HepG2 (cell line): Measurements from ENCODE around the gene LMTK2. TPM values are rescaled to one million over a fixed set of nuclear protein-coding genes. Genes with fewer than 3 reads are reported as not detected.

Source experiments
- ATAC-seq: fragments of 200-7000 bp; cut with Tn5 transposase; 3 replicates; pipeline ENCODE4 v1.9.1; 2020; ENCODE audit warnings: mild to moderate bottlenecking, moderate library complexity
- BruUV-seq: library from RNA; stranded (reverse); fragments of 400-500 nt; replicated peaks from 2 replicates; lab custom pipeline; 2021; lab: Mats Ljungman, UMichigan
- CTCF ChIA-PET: fragments of 300-600 bp; formaldehyde crosslinking; extraction: SDS; loops from one replicate; lab custom pipeline; 2021; ENCODE audit warnings: low total read pairs, inconsistent platforms, low intra/inter-chr PET ratio; lab: Yijun Ruan, JAX
- POLR2A ChIA-PET: fragments of 350-600 bp; sonication (Branson Sonifier 250); formaldehyde crosslinking; loops from one replicate; lab custom pipeline; 2020; ENCODE audit warnings: antibody characterized with exemption, inconsistent platforms; lab: Yijun Ruan, JAX
- DNase-seq: peaks from one replicate; pipeline ENCODE4 v3.0.0-alpha.2; 2015; ENCODE audit warnings: low spot score
- FAIRE-seq: peaks from 3 replicates; lab custom pipeline; 2011; peaks lifted over from hg19 to GRCh38; lab: Jason Lieb, UNC
- H2AFZ ChIP-seq: one replicate; pipeline ENCODE4 v1.6.1; 2011; ENCODE audit warnings: low read length, inconsistent platforms
- H3K27ac ChIP-seq: fragments of 300-600 bp; 3 replicates; pipeline ENCODE4 v1.8.0; 2011; ENCODE audit warnings: mixed run types, mild to moderate bottlenecking, mixed read lengths, low read length, inconsistent platforms; ENCODE audit not compliant: insufficient read depth; ENCODE audit errors: extremely low read length
- H3K27me3 ChIP-seq, 2 experiments: fragments of 200-600 bp in 1 of 2; 2 replicates in 1 of 2; 3 replicates in 1 of 2; pipeline versions ENCODE4 v1.6.0 to v1.8.0; 2011; ENCODE audit warnings: low read length in 2 of 2, mild to moderate bottlenecking in 2 of 2, moderate library complexity in 2 of 2, inconsistent platforms in 1 of 2; ENCODE audit not compliant: insufficient read depth in 2 of 2, control insufficient read depth in 1 of 2
- H3K36me3 ChIP-seq, 2 experiments: fragments of 200-600 bp in 1 of 2; replicated peaks in 1 of 2; 2 replicates in 1 of 2; 3 replicates in 1 of 2; pipeline versions ENCODE4 v1.5.1 to v1.8.0; 2011; ENCODE audit warnings: low read length in 2 of 2, inconsistent platforms in 1 of 2; ENCODE audit not compliant: insufficient read depth in 2 of 2, control insufficient read depth in 1 of 2
- H3K4me1 ChIP-seq: 2 replicates; pipeline ENCODE4 v1.5.1; 2012; ENCODE audit warnings: low read length, inconsistent platforms; ENCODE audit not compliant: insufficient read depth
- H3K4me2 ChIP-seq: 2 replicates; pipeline ENCODE4 v1.6.0; 2011; ENCODE audit warnings: low read depth, low read length, inconsistent platforms
- H3K4me3 ChIP-seq, 3 experiments: fragments of 200-600 bp in 1 of 3; sonication (generic), shearing (Covaris generic) in 1 of 3; replicated peaks in 1 of 3; 2 replicates each; pipeline ENCODE4 v1.5.1; 2011 to 2016; ENCODE audit warnings: low read length in 3 of 3, inconsistent platforms in 2 of 3, low read depth in 2 of 3, mild to moderate bottlenecking in 2 of 3, control low read depth in 1 of 3, mixed read lengths in 1 of 3; ENCODE audit not compliant: insufficient read depth in 1 of 3
- H3K79me2 ChIP-seq: one replicate; pipeline ENCODE4 v1.6.1; 2011; ENCODE audit warnings: low read length, inconsistent platforms; ENCODE audit not compliant: insufficient read depth
- H3K9ac ChIP-seq: 2 replicates; pipeline ENCODE4 v1.6.0; 2011; ENCODE audit warnings: mild to moderate bottlenecking, low read depth, low read length, inconsistent platforms; ENCODE audit not compliant: insufficient read depth
- H3K9me3 ChIP-seq: 2 replicates; pipeline ENCODE4 v1.5.1; 2012; ENCODE audit warnings: mild to moderate bottlenecking, low read length
- H4K20me1 ChIP-seq: 2 replicates; pipeline ENCODE4 v1.6.0; 2011; ENCODE audit warnings: inconsistent platforms, mild to moderate bottlenecking, low read length, moderate library complexity; ENCODE audit not compliant: insufficient read depth
- CHD4 ChIP-seq: fragments of 200-600 bp; sonication (generic); IDR thresholded peaks from 2 replicates; pipeline ENCODE4 v1.7.0; 2017; ENCODE audit warnings: mild to moderate bottlenecking, low read length, borderline replicate concordance
- KLF9 ChIP-seq: IDR thresholded peaks from 2 replicates; pipeline ENCODE4 v1.6.1; 2016; ENCODE audit warnings: low read depth
- NFKB2 ChIP-seq: sonication (generic); formaldehyde crosslinking; IDR thresholded peaks from 2 replicates; pipeline ENCODE4 v1.4.0; 2020; ENCODE audit warnings: missing genetic modification reagents, borderline replicate concordance
- PHF21A ChIP-seq: sonication (generic); formaldehyde crosslinking; IDR thresholded peaks from 2 replicates; pipeline ENCODE4 v1.5.0; 2020; ENCODE audit warnings: mild to moderate bottlenecking, missing genetic modification reagents
- SRSF9 ChIP-seq: fragments of 200-400 bp; formaldehyde crosslinking; IDR thresholded peaks from 2 replicates; pipeline ENCODE4 v1.6.1; 2018; ENCODE audit warnings: borderline replicate concordance, mild to moderate bottlenecking, low read depth, low read length; ENCODE audit not compliant: insufficient read depth, poor library complexity, severe bottlenecking
- ZNF296 ChIP-seq: sonication (generic); formaldehyde crosslinking; conservative IDR thresholded peaks from 2 replicates; pipeline ENCODE4 v1.5.0; 2020; ENCODE audit warnings: mild to moderate bottlenecking, missing genetic modification reagents
- WGBS: methylation state at CpG from one replicate; pipeline ENCODE4 v1.1.6; 2017; ENCODE audit warnings: low lambda C conversion rate; 5-methylcytosine and 5-hydroxymethylcytosine counted together
- in situ Hi-C: cut with HindIII; loops from 2 replicates; pipeline ENCODE4 v1.10.0; 2017; ENCODE audit warnings: low pct_unique_long_range_greater_than_20kb; ENCODE audit not compliant: extremely low pct_ligation_motif_present
- intact Hi-C: fragments of 100-400 bp; cut with micrococcal nuclease; formaldehyde crosslinking; loops from one replicate; pipeline ENCODE4 v1.10.0; 2022; ENCODE audit not compliant: unreplicated experiment
- polyA plus RNA-seq, 8 experiments: library from polyadenylated mRNA; depleted of rRNA in 3 of 8; stranded (reverse) in 7 of 8; unstranded in 1 of 8; fragments of >200 nt; fragmentation: Illumina TruSeq in 4 of 8; extraction: Trizol in 4 of 8; gene quantifications; 2 replicates each; pipeline versions ENCODE4 v1.2.1 to v1.2.3, GENCODE V29; 2011 to 2016; ENCODE audit warnings: low read depth in 4 of 8, missing spikeins in 1 of 8, mixed read lengths in 1 of 8; ENCODE audit not compliant: insufficient read depth in 1 of 8
- total RNA-seq, 5 experiments: library from RNA; depleted of rRNA; stranded (reverse); fragments of >200 nt; fragmentation: Illumina TruSeq; extraction: Trizol; gene quantifications; 2 replicates each; pipeline ENCODE4 v1.2.3, GENCODE V29; 2016; ENCODE audit warnings: low read depth in 1 of 5
- TF ChIP-seq, protein P1 (sequence below): sonication (generic); formaldehyde crosslinking; IDR thresholded peaks from 2 replicates; pipeline ENCODE4 v1.8.0; 2022; ENCODE audit warnings: mild to moderate bottlenecking, missing genetic modification reagents
- TF ChIP-seq, protein P2 (sequence below): sonication (generic); formaldehyde crosslinking; IDR thresholded peaks from 2 replicates; pipeline ENCODE4 v1.4.0; 2020; ENCODE audit warnings: missing genetic modification reagents
- TF ChIP-seq, protein P3 (sequence below): sonication (generic); formaldehyde crosslinking; IDR thresholded peaks from 2 replicates; pipeline ENCODE4 v1.5.0; 2020; ENCODE audit warnings: missing genetic modification reagents

The LMTK2 gene
- total and polyA plus RNA-seq, 2 of the 13 experiments (the other 11 are each of a cell fraction or from before 2014, with no cell fraction given): 9.5 to 11.7 TPM

DNA sequence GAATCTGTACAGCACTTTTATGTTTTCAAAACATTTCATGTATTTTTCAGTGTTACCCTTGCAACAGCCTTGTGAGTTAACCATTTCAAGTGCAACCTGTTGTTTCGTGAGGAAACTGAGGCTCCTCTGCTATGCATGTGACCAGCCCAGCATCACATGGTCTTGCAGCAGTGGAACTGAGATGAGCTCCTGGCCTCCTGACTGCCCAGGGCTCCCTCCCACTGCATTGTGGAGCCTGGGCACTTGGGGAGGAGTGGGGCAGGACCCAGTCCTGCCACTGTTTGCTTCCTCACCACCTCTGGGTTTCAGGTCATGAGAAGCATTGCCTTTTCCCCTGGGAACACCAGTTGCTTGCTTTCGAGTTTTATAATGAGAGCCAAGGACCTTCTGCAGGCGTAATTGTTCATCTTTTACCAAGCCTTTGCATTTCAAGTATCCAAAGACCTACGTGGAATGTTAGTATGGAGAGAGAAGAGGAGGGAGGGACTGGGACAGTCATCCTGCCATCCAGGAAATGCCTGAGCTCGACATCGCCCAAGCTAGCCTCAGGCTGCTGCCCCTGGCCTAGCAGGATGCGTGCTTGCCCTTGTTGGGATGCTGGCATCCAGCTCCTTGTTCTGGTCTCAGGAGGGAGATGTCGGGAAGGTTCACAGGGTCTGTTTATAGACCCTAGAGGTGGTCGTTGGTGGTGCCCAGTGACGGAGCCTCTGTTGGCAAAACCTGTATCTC lies 72.3 kb downstream of the LMTK2 start:
- in situ Hi-C loops (no loop called here), intact Hi-C loops (no loop called here)
- Histone ChIP-seq H3K27ac (no peak overlapping the region), H3K79me2 (no peaks in the 10 kb centered on the region), H3K36me3 (peaks cover 15 to 54% of the 10 kb centered on the region in 2 experiments), H3K4me2 (no peak overlapping the region), H3K9me3 (no peaks in the 10 kb centered on the region), H3K4me3 (no peak overlapping the region), H3K27me3 (no peaks in the 10 kb centered on the region), H3K9ac (no peak overlapping the region), H4K20me1 (no peaks in the 10 kb centered on the region), H2AFZ (no peak overlapping the region), H3K4me1 (no peaks in the 10 kb centered on the region)
- ATAC-seq (no peak), DNase-seq (no peak), FAIRE-seq (no peak)
- no peak for TF ChIP-seq NFKB2 (CRISPR knock-in tag)
- TF ChIP-seq, protein P1, sequence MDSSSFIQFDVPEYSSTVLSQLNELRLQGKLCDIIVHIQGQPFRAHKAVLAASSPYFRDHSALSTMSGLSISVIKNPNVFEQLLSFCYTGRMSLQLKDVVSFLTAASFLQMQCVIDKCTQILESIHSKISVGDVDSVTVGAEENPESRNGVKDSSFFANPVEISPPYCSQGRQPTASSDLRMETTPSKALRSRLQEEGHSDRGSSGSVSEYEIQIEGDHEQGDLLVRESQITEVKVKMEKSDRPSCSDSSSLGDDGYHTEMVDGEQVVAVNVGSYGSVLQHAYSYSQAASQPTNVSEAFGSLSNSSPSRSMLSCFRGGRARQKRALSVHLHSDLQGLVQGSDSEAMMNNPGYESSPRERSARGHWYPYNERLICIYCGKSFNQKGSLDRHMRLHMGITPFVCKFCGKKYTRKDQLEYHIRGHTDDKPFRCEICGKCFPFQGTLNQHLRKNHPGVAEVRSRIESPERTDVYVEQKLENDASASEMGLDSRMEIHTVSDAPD (CRISPR knock-in tag): no peak
- TF ChIP-seq, protein P2, sequence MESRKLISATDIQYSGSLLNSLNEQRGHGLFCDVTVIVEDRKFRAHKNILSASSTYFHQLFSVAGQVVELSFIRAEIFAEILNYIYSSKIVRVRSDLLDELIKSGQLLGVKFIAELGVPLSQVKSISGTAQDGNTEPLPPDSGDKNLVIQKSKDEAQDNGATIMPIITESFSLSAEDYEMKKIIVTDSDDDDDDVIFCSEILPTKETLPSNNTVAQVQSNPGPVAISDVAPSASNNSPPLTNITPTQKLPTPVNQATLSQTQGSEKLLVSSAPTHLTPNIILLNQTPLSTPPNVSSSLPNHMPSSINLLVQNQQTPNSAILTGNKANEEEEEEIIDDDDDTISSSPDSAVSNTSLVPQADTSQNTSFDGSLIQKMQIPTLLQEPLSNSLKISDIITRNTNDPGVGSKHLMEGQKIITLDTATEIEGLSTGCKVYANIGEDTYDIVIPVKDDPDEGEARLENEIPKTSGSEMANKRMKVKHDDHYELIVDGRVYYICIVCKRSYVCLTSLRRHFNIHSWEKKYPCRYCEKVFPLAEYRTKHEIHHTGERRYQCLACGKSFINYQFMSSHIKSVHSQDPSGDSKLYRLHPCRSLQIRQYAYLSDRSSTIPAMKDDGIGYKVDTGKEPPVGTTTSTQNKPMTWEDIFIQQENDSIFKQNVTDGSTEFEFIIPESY (CRISPR knock-in tag): no peak
- TF ChIP-seq ZNF296 (CRISPR knock-in tag): no peak
- TF ChIP-seq SRSF9: no peak
- TF ChIP-seq, protein P3, sequence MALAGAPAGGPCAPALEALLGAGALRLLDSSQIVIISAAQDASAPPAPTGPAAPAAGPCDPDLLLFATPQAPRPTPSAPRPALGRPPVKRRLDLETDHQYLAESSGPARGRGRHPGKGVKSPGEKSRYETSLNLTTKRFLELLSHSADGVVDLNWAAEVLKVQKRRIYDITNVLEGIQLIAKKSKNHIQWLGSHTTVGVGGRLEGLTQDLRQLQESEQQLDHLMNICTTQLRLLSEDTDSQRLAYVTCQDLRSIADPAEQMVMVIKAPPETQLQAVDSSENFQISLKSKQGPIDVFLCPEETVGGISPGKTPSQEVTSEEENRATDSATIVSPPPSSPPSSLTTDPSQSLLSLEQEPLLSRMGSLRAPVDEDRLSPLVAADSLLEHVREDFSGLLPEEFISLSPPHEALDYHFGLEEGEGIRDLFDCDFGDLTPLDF (CRISPR knock-in tag): no peak
- TF ChIP-seq PHF21A: no peak
- no peak for TF ChIP-seq CHD4
- no peak for TF ChIP-seq KLF9 (CRISPR knock-in tag)
- WGBS: 99% methylated on average over 10 of the region's 10 CpGs
- ChIA-PET POLR2A (no interaction called here), CTCF (no interaction called here)
- BruUV-seq: no TSS peak
